ENCODE results near the gene AMOTL2.

AMOTL2 gene

GRCh38 chr3:134381831-134382442, 7.7 kb upstream of the AMOTL2 start:
- in situ Hi-C loops (cut with MboI; ENCODE audit: low pct_unique_long_range_greater_than_20kb, low sequenced_read_pairs, unreplicated experiment): no loop called here
- TF ChIP-seq CTCF (IDR thresholded peaks at IDR 0.05; ENCODE audit: extremely low read depth, insufficient read depth, missing control alignments): no peak
- no peak for DNase-seq (ENCODE audit: low spot score)

GRCh38 chr3:134381076-134381475, 6.8 kb upstream of the AMOTL2 start:
- no peak for DNase-seq (ENCODE audit: low spot score)
- in situ Hi-C loops (cut with MboI; ENCODE audit: low pct_unique_long_range_greater_than_20kb, low sequenced_read_pairs, unreplicated experiment): no loop called here
- no peak for TF ChIP-seq CTCF (IDR thresholded peaks at IDR 0.05; ENCODE audit: extremely low read depth, insufficient read depth, missing control alignments)

GRCh38 chr3:134380249-134380648, 6.0 kb upstream of the AMOTL2 start:
- in situ Hi-C loops (cut with MboI; ENCODE audit: low pct_unique_long_range_greater_than_20kb, low sequenced_read_pairs, unreplicated experiment): no loop called here
- no peak for TF ChIP-seq CTCF (IDR thresholded peaks at IDR 0.05; ENCODE audit: extremely low read depth, insufficient read depth, missing control alignments)
- no peak for DNase-seq (ENCODE audit: low spot score)

GRCh38 chr3:134378818-134379217, 4.6 kb upstream of the AMOTL2 start:
- peak; percentile 30 for DNase-seq (ENCODE audit: low spot score)
- in situ Hi-C loops (cut with MboI; ENCODE audit: low pct_unique_long_range_greater_than_20kb, low sequenced_read_pairs, unreplicated experiment): no loop called here

GRCh38 chr3:134378384-134378783, 4.1 kb upstream of the AMOTL2 start:
- in situ Hi-C loops (cut with MboI; ENCODE audit: low pct_unique_long_range_greater_than_20kb, low sequenced_read_pairs, unreplicated experiment): no loop called here
- peak; percentile 59 for TF ChIP-seq CTCF (IDR thresholded peaks at IDR 0.05; ENCODE audit: extremely low read depth, insufficient read depth, missing control alignments)
- DNase-seq (ENCODE audit: low spot score): peak; percentile 67

More at GRCh38 chr3:134378818-134379217, 4.6 kb upstream of the AMOTL2 start:
- TF ChIP-seq CTCF (IDR thresholded peaks at IDR 0.05; ENCODE audit: extremely low read depth, insufficient read depth, missing control alignments): no peak

GRCh38 chr3:134377896-134378295, 3.6 kb upstream of the AMOTL2 start:
- no peak for TF ChIP-seq CTCF (IDR thresholded peaks at IDR 0.05; ENCODE audit: extremely low read depth, insufficient read depth, missing control alignments)
- in situ Hi-C loops (cut with MboI; ENCODE audit: low pct_unique_long_range_greater_than_20kb, low sequenced_read_pairs, unreplicated experiment): no loop called here
- DNase-seq (ENCODE audit: low spot score): no peak
